Upper lobe of right lung (tissue), 1 donor: Measurements from ENCODE around the gene GPR89B. TPM values are rescaled to one million over a fixed set of nuclear protein-coding genes. Genes with fewer than 3 reads are reported as not detected.
"Not testable (repeated sequence)": the region's sequence is repeated elsewhere in the genome, so short reads cannot be mapped to it uniquely, and the experiment has no call there.

ENCODE experiments used
- ATAC-seq: fragments of 200-7000 bp; cut with Tn5 transposase; one replicate; pipeline ENCODE4 v1.9.1; 2020; ENCODE audit warnings: mild to moderate bottlenecking, moderate library complexity
- DNase-seq: peaks from one replicate; pipeline ENCODE4 v3.0.0-alpha.2; 2020
- H3K27ac ChIP-seq: fragments of 200-600 bp; one replicate; pipeline ENCODE4 v1.8.0; 2022
- H3K27me3 ChIP-seq: fragments of 200-600 bp; one replicate; pipeline ENCODE4 v1.8.0; 2022; ENCODE audit warnings: mild to moderate bottlenecking
- H3K36me3 ChIP-seq: fragments of 200-600 bp; one replicate; pipeline ENCODE4 v1.8.0; 2022
- H3K4me1 ChIP-seq: fragments of 200-600 bp; one replicate; pipeline ENCODE4 v1.8.0; 2022
- H3K4me3 ChIP-seq: fragments of 200-600 bp; one replicate; pipeline ENCODE4 v1.8.0; 2022; ENCODE audit warnings: mild to moderate bottlenecking
- H3K9me3 ChIP-seq: fragments of 200-600 bp; one replicate; pipeline ENCODE4 v1.8.0; 2022
- intact Hi-C: fragments of 100-400 bp; cut with DNase I; formaldehyde crosslinking; loops from one replicate; pipeline ENCODE4 v1.11.0; 2022
- total RNA-seq: library from RNA; stranded (reverse); fragmentation: NEBNext Ultra II Directional; extraction: Animal tissue kit (Norgen Biotek cat#: 25700); gene quantifications from one replicate; pipeline ENCODE4 v1.2.1, GENCODE V29; 2021
- TF ChIP-seq, protein P1 (sequence below): fragments of 200-600 bp; IDR thresholded peaks from one replicate; pipeline ENCODE4 v1.8.0; 2022; ENCODE audit warnings: antibody characterized with exemption
- donor health status: DM: no; HTN: yes; CAD: no; lungs with severe emphysema.

Gene GPR89B
- total RNA-seq, 1 donor from 2014 or later = 10.0 TPM

DNA sequence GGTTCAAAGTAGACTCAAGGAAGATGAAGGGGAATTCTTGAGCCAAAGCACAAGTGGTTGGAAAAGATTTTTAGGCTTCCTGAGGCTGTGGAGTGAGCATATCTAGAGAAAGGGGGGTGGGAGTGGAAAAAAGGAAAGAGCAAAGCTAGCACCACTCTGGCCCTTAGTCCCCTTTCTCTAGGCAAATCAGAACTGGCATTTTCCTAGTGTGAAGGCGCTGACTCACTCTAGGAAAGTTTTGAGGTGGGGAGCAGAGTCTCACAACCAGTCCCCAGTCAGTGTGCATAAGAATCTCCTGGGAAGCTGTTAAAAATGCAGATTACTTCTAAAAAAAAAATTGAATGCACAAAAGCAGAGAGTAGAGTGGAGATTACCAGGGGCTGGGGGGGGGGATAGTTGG, 3.4 kb upstream of the GPR89B start:
- Histone ChIP-seq H3K9me3 (no peaks in the 10 kb centered on the region), H3K27me3 (no peaks in the 10 kb centered on the region), H3K36me3 (no peaks in the 10 kb centered on the region), H3K27ac (no peak overlapping the region), H3K4me1 (peaks cover 6% of the 10 kb centered on the region), H3K4me3 (no peak overlapping the region)
- TF ChIP-seq, protein P1, sequence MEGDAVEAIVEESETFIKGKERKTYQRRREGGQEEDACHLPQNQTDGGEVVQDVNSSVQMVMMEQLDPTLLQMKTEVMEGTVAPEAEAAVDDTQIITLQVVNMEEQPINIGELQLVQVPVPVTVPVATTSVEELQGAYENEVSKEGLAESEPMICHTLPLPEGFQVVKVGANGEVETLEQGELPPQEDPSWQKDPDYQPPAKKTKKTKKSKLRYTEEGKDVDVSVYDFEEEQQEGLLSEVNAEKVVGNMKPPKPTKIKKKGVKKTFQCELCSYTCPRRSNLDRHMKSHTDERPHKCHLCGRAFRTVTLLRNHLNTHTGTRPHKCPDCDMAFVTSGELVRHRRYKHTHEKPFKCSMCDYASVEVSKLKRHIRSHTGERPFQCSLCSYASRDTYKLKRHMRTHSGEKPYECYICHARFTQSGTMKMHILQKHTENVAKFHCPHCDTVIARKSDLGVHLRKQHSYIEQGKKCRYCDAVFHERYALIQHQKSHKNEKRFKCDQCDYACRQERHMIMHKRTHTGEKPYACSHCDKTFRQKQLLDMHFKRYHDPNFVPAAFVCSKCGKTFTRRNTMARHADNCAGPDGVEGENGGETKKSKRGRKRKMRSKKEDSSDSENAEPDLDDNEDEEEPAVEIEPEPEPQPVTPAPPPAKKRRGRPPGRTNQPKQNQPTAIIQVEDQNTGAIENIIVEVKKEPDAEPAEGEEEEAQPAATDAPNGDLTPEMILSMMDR = no peak
- no peak for ATAC-seq
- intact Hi-C loops = no loop called here
- no peak for DNase-seq

DNA sequence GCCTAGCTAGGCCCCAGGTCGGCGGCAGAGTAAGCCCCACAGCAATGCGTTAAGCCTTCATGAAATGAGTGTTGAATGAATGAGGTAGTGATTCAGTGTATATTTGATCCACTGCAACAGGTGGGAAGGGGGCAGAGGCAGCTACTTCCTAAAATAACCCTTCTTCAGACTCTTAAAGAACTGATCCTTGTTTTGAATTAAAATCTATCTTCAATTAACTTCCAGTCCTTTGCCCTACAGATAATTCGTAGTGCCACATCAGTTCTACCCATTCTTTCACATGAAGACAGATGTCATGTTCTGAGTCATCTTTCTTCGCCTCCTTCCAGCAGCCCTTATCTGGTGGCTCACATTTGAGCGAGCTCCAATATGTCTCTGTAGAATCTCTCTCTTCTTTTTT, 1.0 kb upstream of the GPR89B start:
- H3K9me3 ChIP-seq, H3K36me3 ChIP-seq, ATAC-seq, DNase-seq, H3K4me1 ChIP-seq, intact Hi-C loops, H3K27ac ChIP-seq, H3K4me3 ChIP-seq, H3K27me3 ChIP-seq: not testable (repeated sequence)

DNA sequence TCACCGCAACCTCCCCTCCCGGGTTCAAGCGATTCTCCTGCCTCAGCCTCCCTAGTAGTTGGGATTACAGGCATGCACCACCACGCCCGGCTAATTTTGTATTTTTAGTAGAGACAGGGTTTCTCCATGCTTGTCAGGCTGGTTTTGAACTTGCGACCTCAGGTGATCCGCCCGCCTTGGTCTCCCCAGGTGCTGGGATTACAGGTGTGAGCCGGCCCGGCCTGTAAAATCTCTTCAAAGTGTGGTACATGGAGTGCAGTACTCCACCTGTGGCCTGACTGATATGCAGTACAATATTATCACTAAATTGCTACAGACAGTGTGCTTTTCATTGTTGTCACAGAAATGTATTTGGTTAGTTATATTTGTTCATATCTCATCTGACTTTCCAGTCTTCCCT, 531 bp upstream of the GPR89B start:
- DNase-seq, H3K27me3 ChIP-seq, ATAC-seq, intact Hi-C loops, H3K9me3 ChIP-seq, H3K4me1 ChIP-seq, H3K36me3 ChIP-seq, H3K27ac ChIP-seq, H3K4me3 ChIP-seq: not testable (repeated sequence)

DNA sequence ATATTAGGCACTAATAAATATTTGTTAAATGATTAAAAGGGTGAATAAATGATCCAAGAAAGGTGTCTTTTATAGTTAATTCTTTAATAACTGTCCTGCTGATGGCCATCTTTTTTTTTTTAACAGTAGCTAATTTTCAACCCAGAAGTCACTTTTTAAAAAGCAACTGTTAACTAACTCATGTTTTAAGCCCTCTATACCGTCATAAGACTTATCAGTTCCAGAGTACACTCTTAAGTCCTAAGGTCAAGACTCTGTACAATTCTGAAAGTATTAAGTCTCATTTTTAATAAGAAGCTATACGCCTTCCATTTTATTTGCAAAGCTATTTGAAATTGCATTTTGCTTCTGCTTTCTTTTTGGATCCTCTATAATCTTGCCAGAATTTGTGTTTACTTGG, 2.9 kb downstream of the GPR89B start:
- H3K36me3 ChIP-seq, H3K27ac ChIP-seq, DNase-seq, H3K27me3 ChIP-seq, ATAC-seq, H3K4me3 ChIP-seq, H3K9me3 ChIP-seq, intact Hi-C loops, H3K4me1 ChIP-seq: not testable (repeated sequence)

DNA sequence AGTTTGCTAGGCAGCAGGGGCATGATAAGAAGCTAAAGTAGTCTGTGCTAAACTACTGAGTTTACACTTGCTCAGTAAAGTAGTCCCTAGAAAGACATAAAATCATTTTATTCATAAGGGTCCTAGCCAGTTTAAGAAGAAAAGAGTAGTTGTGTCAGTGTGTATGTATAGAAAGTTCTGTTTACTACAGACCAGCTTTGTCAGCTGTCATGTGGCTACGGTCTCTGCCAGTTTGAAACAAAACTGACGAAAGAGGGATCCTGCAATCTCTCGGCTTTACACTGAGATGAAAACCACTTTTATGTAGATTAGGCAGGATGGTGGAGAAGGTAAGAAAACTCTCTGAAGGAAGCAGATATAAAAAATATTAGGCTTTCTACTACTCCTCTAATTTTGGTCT, 7.1 kb downstream of the GPR89B start:
- H3K36me3 ChIP-seq, H3K4me3 ChIP-seq, H3K27ac ChIP-seq, ATAC-seq, intact Hi-C loops, H3K27me3 ChIP-seq, DNase-seq, H3K4me1 ChIP-seq, H3K9me3 ChIP-seq: not testable (repeated sequence)

DNA sequence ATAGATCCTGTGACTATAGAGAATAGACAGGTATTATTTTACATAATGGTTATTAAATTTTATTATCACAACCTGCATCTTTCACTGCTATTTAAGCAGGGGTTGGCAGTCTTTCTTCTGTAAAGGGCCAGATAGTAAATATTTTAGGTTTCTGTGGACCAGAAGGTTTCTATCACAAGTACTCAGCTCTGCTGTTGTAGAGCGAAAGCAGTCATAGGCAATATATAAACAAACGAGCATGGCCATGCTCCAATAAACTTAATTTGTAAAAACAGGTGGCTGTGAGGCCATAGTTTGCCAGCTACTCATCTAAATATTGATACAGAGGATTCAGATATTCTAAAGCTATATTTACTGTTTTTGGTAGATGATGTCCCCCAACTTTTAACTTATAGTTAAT, 12.2 kb downstream of the GPR89B start:
- DNase-seq, H3K4me3 ChIP-seq, H3K36me3 ChIP-seq, H3K27ac ChIP-seq, ATAC-seq, H3K27me3 ChIP-seq, intact Hi-C loops, H3K9me3 ChIP-seq, H3K4me1 ChIP-seq: not testable (repeated sequence)

DNA sequence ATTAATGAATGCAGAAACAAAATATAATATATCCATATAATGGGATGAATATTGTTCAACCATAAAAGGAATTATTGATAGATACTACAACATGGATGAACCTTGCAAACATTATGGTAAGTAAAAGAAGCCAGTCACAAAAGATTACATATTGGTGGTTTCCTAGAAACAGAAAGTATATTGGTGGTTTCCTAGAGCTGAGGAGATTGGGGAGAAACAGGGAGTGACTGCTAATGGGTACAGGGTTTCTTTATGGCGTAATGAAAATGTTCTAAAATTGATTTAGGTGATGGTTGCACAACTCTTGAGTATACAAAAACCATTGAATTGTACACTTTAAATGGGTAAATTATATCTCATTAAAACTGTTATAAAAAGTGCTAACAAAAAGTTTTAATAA, 14.3 kb downstream of the GPR89B start:
- H3K4me3 ChIP-seq, H3K4me1 ChIP-seq, H3K27ac ChIP-seq, H3K9me3 ChIP-seq, H3K27me3 ChIP-seq, H3K36me3 ChIP-seq, intact Hi-C loops, ATAC-seq, DNase-seq: not testable (repeated sequence)

DNA sequence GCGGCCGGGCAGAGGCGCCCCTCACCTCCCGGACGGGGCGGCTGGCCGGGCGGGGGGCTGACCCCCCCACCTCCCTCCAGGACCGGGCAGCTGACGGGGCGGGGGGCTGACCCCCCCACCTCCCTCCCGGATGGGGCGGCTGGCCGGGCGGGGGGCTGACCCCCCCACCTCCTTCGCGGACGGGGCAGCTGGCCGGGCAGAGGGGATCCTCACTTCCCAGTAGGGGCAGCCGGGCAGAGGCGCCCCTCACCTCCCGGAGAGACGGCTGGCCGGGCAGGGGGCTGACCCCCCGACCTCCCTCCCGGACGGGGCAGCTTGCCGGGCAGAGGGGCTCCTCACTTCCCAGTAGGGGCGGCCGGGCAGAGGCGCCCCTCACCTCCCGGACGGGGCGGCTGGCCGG, 21.3 kb downstream of the GPR89B start:
- H3K27me3 ChIP-seq, H3K9me3 ChIP-seq, H3K4me3 ChIP-seq, DNase-seq, H3K4me1 ChIP-seq, H3K27ac ChIP-seq, intact Hi-C loops, H3K36me3 ChIP-seq, ATAC-seq: not testable (repeated sequence)

DNA sequence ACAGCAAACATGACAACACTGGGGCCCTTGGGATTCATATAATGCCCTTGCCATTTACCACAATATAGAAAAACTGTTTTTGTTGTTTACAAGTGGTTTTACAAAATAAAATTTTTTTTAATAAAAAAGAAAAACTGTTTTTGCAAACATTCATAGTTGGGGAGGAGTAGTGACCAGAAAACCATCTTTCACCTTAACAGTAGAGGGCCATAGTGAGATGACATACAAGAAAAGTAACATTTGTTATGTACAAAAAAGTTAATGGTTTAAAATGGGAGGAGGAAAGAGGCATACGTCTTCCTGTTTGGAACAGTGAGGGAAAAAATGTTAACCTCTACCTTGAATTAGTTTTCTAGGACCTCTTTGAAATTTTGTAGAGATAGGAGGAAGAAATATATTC, 30.7 kb downstream of the GPR89B start:
- ATAC-seq, H3K9me3 ChIP-seq, H3K27me3 ChIP-seq, H3K27ac ChIP-seq, intact Hi-C loops, H3K4me1 ChIP-seq, H3K36me3 ChIP-seq, H3K4me3 ChIP-seq, DNase-seq: not testable (repeated sequence)

DNA sequence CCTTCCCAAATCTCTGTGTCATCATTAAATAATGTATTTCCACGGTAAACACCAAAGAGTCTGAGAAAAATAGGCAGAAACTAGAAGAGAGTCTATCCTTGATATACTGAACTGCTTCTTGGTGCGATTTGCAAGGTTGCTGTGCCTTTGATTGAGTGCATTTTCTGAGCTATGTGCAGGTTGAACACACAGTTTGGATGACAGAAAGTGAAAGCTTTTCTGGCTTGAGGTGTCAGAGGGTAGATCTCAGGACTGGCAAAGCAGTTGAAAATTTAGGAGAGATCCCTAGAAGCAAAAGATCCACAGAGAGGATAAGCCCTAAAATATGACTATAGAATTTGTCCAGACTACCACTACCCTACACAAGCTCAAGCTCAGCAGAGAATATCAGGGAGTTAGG, 31.5 kb downstream of the GPR89B start:
- H3K4me1 ChIP-seq, ATAC-seq, H3K27ac ChIP-seq, H3K9me3 ChIP-seq, H3K36me3 ChIP-seq, intact Hi-C loops, H3K27me3 ChIP-seq, H3K4me3 ChIP-seq, DNase-seq: not testable (repeated sequence)

DNA sequence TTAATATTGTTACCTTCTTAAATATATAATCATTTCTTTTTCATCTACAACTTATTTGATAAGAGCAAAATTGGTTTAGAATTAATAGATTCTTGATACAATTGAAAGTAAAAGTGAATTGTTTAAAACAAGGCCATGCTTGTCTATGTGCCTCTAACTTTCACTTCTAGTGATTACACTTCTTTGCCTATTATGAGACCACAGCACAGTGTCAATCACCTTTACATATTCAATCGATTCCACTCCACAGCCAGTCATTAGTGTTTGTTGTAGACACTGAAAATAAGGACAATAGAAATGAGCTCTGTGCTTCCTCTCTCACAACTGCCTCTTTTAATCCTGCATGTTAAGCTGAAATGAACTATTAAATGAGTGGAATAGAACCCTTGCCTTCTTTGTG, 36.4 kb downstream of the GPR89B start:
- DNase-seq, H3K4me1 ChIP-seq, ATAC-seq: not testable (repeated sequence)

DNA sequence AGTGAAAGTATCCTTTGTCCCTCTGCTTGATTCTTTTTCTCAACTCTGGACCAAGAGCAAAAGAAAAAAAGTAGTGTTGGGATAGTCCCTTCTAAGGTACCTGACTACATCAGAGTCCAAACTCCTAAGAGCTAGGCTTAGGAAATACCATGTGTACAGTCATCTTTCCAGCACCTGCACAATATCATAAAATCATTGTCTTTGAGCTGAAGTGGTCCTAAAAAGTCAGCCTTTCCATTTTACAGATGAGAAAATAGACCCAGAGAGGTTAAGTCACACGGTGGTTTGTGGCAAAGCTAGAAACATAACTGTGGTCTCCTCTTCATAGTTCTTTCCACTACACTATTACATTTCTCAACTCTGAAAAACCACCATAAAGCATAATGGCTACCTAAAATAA, 38.4 kb downstream of the GPR89B start:
- intact Hi-C loops, H3K27ac ChIP-seq, H3K36me3 ChIP-seq, H3K4me1 ChIP-seq, H3K4me3 ChIP-seq, H3K27me3 ChIP-seq, H3K9me3 ChIP-seq, ATAC-seq, DNase-seq: not testable (repeated sequence)

More for the DNA sequence above, 36.4 kb downstream of the GPR89B start:
- H3K27me3 ChIP-seq, H3K36me3 ChIP-seq, H3K4me3 ChIP-seq, intact Hi-C loops, H3K9me3 ChIP-seq, H3K27ac ChIP-seq: not testable (repeated sequence)

DNA sequence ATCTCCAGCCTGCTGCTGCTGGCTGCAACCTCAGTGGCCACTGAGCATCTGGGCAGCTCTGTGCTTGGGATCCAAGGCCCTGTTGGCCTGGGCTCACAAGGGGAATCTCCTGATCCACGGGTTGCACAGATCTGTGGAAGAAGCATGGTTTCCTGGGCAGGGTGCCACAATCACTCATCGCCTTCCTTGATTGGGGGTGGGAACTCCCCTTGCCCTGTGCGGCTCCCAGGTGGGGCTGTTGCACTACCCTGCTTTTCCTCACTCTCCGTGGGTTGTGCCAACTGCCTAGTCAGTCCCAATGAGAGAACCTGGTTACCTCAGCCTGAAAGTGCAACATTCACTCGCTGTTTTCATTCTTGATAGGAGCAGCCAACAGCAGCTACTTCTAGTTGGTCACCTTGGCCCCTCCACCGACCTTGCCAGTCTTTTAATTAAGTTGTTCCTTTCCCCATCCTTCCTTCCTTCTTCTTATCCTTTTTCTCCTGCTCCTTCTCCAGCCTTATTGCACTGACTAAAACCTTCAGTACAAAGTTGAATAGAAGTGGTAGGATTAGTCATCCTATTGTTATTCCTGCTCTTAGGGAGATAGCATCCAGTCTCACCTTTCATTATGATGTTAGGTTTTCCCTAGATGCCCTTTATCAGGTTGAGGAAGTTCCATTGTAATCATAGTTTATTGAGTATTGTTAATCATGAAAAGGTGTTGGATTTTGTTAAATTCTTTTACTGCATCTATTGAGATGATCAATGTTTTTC, 50.9 kb downstream of the GPR89B start:
- intact Hi-C loops, H3K27me3 ChIP-seq, H3K9me3 ChIP-seq, H3K4me3 ChIP-seq, H3K4me1 ChIP-seq, H3K27ac ChIP-seq, H3K36me3 ChIP-seq, DNase-seq: not testable (repeated sequence)
- peak; percentile 45 for ATAC-seq

DNA sequence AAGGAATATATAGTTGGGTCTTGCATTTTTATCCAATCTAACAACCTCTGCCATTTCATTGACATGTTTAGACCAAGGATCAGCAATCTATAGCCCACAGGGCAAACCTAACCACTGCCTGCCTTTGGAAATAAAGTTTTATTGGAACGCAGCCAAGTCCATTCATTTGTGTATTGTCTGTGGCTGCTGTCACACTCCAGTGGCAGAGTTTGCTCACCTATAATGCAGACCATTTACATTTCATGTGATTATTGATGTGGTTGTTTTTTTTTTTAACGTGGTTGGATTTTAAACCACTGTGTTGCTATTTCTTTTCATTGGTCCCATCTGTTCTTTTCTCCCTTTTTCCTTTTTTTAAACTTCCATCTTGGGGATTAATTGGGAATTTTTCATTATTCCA, 57.2 kb downstream of the GPR89B start:
- not testable (repeated sequence) for H3K27ac ChIP-seq

More for the DNA sequence above, 57.2 kb downstream of the GPR89B start:
- H3K4me1 ChIP-seq, H3K4me3 ChIP-seq, intact Hi-C loops, H3K36me3 ChIP-seq, DNase-seq, ATAC-seq, H3K9me3 ChIP-seq, H3K27me3 ChIP-seq: not testable (repeated sequence)
